HL-60 (cell line): ENCODE results near the gene FAM219A.

Source experiments
- GABPA ChIP-seq: IDR thresholded peaks from 2 replicates; pipeline ENCODE4 v1.6.1; 2012; ENCODE audit warnings: low read depth
- POLR2AphosphoS5 ChIP-seq: IDR thresholded peaks from 2 replicates; pipeline ENCODE4 v1.6.1; 2012; ENCODE audit warnings: low read depth
- SPI1 ChIP-seq: IDR thresholded peaks from 2 replicates; pipeline ENCODE4 v1.6.1; 2012; ENCODE audit warnings: low read depth, mild to moderate bottlenecking, borderline replicate concordance
- TF ChIP-seq, protein P1 (sequence below): IDR thresholded peaks from one replicate; pipeline ENCODE4 v1.5.1; 2011; ENCODE audit warnings: low read length, control low read depth, inconsistent platforms; ENCODE audit not compliant: insufficient read depth
- TF ChIP-seq, protein P2 (sequence below): IDR thresholded peaks from 2 replicates; pipeline ENCODE4 v1.6.1; 2012; ENCODE audit warnings: low read depth; ENCODE audit not compliant: insufficient replicate concordance

DNA sequence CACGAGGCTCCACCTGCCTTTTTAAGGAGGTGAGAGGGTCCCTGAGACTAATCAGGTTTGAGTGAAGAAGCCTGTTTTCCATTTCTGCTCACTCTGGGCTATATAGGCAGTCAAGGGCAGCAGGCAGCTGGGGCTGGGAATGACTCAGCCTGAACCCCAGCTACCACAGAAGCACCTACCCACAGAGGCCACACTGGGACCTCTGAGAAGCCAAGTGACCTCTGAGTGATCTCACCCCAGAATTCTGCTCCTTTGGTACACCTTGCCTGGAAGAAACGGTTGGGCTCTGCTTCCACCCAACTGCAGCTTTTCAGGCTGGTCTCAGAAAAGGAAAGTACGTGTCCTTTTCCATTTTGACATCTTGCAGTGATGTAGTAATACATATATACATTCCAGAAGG lies 6.8 kb downstream of the FAM219A start:
- TF ChIP-seq, protein P1, sequence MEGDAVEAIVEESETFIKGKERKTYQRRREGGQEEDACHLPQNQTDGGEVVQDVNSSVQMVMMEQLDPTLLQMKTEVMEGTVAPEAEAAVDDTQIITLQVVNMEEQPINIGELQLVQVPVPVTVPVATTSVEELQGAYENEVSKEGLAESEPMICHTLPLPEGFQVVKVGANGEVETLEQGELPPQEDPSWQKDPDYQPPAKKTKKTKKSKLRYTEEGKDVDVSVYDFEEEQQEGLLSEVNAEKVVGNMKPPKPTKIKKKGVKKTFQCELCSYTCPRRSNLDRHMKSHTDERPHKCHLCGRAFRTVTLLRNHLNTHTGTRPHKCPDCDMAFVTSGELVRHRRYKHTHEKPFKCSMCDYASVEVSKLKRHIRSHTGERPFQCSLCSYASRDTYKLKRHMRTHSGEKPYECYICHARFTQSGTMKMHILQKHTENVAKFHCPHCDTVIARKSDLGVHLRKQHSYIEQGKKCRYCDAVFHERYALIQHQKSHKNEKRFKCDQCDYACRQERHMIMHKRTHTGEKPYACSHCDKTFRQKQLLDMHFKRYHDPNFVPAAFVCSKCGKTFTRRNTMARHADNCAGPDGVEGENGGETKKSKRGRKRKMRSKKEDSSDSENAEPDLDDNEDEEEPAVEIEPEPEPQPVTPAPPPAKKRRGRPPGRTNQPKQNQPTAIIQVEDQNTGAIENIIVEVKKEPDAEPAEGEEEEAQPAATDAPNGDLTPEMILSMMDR, result no peak
- TF ChIP-seq POLR2AphosphoS5 (no peak), SPI1 (no peak), GABPA (no peak)
- TF ChIP-seq, protein P2, sequence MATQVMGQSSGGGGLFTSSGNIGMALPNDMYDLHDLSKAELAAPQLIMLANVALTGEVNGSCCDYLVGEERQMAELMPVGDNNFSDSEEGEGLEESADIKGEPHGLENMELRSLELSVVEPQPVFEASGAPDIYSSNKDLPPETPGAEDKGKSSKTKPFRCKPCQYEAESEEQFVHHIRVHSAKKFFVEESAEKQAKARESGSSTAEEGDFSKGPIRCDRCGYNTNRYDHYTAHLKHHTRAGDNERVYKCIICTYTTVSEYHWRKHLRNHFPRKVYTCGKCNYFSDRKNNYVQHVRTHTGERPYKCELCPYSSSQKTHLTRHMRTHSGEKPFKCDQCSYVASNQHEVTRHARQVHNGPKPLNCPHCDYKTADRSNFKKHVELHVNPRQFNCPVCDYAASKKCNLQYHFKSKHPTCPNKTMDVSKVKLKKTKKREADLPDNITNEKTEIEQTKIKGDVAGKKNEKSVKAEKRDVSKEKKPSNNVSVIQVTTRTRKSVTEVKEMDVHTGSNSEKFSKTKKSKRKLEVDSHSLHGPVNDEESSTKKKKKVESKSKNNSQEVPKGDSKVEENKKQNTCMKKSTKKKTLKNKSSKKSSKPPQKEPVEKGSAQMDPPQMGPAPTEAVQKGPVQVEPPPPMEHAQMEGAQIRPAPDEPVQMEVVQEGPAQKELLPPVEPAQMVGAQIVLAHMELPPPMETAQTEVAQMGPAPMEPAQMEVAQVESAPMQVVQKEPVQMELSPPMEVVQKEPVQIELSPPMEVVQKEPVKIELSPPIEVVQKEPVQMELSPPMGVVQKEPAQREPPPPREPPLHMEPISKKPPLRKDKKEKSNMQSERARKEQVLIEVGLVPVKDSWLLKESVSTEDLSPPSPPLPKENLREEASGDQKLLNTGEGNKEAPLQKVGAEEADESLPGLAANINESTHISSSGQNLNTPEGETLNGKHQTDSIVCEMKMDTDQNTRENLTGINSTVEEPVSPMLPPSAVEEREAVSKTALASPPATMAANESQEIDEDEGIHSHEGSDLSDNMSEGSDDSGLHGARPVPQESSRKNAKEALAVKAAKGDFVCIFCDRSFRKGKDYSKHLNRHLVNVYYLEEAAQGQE, result no peak
